AML-193 (cell line): ENCODE measurements around the gene RELN.

Experiments used
- DNase-seq, 2 experiments: peaks; one replicate each; lab custom pipeline; 2025; lab: John Stamatoyannopoulos, UW

The RELN gene

DNA sequence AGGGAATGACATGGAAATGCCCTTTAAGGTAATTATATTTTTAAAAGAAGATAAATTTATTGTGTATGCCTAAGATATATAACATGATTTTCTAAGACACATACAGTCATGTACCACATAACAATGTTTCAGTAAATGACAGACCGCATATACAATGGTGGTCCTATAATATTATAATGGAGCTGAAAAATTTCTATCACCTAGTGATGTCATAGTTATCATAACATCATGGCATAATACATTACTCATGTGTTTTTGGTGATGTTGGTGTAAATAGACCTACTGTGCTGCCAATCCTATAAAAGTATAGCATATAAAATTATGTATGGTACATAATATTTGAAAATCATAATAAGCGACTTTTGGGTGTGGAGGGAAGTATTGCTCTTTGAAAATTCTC lies 306.1 kb downstream of the RELN start:
- no peak for DNase-seq

DNA sequence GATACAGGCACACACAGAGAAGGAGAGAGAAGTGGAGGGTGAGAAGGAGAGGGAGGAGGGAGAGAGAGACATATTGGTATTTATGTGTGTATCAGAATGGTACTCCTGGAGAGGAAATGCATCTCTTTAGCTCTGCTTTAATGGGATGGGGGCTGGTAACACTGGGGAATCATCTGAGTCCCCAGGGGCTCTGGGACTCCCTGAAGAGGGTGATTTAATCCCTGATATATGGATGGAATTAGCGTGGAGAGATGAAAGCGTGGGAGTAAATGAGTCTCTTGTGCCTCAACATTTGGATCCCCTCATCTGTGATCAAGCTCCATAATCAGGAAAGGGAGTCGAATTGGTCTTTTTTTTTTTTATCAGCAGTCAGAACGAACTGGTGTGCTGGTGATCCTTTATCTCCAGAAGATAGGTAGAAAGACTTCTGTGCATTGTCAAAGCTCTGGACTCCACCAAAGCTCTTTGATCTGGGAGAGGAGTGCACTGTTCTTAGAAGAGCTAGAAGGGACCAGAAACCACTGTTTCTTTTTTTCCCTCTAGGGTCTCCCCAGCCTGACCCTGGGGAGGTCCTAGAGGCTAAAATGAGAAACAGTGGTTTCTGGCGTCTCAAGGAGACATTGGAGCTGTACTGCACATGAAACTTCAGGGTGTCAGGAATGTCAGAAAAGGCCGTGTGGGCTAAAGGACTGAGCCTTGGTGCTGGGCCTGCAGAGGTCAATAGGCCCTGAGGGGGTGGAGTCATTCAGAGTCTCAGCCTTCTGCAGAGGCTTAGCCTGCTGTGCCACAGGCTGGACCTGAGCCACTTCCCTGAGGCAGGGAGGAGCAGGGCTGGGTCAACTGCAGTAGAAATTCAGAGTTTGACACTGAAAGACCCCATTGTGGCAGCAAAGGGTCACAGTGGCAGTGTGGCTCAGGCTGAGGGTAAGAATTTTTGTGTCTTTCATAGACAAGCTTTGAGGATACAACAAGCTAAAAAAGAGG lies 309.0 kb downstream of the RELN start:
- DNase-seq, result no peak

DNA sequence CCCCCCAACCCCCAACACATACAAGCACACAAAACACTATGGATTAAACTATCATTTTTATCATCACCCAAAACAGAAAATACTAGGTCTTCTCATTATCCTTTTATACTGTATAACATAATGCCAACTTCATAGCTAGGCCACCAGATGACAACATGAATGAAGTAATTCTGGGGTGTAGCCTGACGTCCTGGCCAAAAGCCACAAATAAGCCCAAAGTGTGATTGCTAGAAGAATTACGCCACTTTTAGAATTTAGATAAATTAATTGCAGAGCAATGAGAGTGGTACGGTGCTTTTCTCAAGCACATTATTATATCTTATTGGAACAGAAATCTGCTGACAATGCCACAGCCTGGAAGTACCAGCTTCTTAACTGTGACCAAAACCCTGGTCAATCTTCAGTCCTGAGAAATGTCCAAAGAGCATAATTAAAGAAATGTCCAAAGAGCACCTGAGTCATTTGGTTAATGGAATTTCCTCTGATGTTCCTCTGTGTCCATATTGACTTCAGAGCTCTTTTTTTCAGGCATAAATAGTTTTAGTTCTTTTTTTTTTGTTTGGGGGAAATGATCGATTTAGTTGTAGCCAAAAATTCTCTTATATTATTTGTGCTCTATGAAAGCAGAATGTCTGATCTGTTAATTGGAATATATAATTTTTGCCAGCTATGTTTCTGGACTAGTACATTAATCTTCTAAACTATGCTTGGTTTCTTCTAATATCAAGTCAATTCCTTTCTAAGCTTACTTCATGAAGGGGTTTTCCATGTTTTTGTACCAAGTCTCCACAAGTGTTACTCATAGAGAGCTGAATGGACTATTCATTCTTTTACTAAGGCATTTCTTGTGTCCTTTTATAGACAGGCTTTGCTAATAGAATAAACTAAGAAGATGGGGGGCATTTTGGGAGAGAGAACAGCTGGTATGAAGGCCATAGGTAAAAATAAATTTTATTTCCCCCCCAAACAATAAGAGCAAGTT lies 310.0 kb downstream of the RELN start:
- no peak for DNase-seq

DNA sequence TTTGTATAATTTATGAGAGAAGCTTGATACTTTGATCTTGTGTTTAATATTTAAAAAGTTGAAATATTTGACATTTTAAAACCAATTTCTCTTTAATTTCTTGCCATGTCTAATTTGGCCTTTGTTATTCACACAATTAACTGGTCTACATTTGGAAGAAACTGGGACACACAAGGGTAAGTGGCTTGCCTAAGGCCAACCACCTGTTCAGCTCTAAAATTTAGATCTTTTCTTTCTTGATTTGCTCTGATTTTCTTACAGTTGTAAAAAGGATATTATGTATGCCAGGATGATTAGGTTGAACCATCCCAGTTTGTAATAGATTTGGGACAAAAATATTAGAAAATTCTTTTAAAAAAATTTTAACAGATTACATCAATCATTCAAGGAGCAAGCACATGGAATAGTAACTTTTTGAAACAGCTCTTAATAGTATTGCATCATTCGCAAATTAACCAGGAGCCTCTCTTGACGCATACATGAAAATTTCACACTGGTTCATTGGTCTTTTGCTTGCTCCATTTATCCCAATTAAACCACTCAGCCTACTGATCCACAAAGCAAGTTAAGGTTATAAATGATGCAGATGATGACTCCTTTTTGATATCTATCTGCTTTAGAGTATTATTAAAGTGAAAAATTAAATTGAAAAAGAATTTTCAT lies 321.0 kb downstream of the RELN start:
- no peak for DNase-seq

DNA sequence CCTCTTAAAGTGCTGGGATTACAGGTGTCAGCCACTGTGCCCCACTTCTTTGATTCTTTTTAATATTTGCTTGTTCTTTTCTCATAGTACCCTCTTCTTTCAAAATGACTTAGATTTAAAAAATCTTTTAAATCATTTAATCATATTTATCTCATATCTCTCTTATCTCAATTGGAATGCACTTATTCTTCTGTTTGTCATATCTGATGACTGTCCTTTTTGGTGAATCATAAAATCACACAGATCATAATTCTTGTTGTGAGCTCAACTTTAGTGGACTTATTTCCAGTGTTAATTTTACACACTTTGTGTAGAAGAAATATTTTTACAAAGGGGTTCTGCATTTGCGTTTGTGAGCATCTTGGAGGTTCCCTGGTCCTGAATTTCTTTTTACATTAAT lies 323.1 kb downstream of the RELN start:
- DNase-seq, result no peak

DNA sequence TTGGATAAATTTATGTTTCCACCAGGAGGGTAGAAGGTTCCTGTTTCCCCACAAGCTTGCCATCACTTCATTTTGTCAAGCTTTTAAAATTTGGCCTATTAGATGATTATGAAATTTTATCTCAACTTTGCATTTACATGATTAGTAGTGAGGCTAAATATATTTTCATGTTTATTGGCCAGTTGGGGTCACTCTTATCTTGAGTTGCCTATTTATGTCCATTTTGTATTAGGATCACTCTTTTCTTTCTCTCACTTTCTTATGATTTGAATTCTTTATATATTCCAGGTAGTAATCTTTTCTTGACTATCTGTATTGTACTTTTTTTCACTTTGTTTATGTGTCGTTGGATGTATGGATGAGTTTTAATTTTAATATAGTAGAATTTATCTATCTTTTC lies 324.9 kb downstream of the RELN start:
- DNase-seq, result no peak

DNA sequence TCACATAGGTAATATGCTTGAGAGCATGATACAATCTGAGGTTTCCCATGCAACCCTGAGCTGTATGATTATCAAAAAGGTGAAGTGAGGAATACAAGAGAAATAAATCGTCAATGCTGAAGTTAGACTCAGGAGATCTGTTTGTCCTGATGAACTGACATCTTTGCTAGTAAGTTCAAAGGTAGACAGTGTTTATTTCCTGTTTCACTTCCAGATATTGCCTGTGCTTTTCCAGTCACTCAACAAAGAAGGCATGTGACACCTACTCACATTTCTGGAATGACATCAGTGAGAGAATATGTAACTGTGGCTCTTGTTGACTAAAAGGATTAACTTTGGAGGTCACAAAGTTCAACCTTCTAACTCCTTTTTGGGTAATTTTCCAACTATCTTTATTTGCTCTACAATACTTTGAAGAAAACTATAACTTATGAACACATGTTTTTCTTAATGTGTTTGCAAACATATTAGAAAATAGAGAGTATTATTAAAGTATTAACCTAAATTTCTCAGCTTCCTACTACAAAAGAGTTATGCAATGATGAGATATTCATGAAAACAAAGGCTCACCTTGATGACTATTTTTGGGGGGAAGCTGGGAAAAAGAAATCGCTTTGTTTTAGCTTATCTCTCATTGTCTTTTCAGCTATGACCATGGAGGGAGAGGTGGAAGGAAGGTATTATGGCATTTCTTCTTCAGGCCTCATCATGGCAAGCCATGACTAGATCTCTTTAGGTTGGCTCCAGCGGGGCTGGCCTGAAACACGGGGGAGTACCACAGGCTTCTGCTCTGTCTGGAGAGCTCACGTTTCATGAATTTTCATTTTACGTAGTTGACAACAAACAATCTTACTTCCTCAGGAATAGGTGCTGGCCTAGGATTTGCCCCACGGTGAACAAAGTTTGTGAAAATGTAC lies 328.7 kb downstream of the RELN start:
- DNase-seq, result no peak

DNA sequence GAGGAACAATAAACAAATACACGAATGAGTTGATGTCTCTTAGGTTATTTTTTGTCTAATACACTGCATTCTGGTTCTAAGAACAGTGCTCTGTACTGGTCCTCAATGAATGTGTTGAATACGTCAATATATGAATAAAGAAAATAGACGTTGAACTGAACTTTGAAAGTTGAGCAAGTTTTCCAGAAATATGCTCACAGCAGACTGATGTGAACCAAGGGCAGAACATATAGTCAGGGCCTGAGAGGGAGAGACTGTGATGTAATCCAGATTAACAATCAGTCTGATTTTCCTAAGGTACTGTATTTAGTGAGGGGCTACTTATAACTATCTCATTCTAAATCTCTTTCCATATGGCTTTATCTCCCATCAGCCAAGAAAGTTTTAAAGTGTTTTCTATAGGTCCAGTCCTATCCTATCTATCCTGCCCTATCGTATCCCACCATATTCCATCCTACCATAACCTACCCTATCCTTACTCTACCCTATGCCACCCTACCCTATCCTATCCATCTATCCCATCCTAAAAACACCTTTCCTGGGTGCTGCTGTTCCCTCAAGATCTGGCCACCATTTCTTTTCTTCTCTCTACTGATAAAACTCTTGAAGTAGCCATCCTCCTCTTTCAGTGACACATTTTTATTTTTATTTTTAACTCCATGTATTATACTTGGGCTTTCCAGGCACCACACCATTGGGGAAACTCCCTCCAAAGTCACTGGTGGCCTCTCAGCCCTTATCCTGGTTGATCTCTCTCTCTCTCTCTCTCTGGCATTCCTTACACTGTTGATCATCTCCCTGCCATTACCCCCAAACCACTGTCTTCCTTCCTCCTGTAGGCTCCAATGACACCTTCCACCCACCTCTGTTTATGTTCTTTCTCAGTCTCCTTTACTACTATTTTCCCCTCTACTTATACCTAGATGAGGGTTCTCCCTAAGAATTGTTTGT lies 331.1 kb downstream of the RELN start:
- DNase-seq, result no peak

DNA sequence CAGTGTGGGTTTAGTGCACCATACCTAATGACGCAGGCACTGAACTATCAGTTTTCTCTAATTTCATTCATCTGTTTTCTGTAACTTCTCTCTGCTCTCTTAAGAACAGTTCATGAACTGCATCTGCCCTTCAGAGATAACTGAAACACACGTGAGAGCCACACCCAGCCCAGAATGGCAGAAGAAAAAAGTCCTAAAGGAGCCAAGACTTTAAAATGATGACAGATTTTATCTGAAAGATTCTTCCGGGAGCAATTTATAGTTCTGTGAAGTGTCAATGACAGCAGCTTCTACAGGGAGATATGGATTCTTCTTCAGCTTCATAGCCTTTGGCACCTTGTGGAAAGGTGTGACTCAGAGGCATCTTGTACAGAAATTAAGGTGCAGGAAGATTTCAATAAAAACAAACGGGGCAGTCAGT lies 332.0 kb downstream of the RELN start:
- no peak for DNase-seq

DNA sequence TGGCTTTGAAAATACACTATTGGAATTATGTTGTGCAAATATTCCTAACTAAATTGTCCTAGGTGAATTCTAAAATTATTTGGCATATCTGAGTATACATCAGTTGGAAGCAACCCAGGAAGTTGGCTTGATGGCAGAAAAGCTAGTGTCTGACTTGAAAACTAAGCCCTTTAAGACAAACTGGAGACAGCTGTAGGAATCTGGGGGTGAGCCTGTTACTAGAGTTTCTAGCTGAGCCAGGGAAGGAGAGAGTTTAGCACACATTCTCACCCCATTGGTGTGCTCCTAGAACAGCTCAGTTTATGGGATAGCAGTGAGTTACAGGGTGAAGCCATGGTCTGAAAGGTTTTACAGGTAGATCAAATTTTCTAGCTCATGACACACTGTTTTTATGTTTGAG lies 333.2 kb downstream of the RELN start:
- no peak for DNase-seq

DNA sequence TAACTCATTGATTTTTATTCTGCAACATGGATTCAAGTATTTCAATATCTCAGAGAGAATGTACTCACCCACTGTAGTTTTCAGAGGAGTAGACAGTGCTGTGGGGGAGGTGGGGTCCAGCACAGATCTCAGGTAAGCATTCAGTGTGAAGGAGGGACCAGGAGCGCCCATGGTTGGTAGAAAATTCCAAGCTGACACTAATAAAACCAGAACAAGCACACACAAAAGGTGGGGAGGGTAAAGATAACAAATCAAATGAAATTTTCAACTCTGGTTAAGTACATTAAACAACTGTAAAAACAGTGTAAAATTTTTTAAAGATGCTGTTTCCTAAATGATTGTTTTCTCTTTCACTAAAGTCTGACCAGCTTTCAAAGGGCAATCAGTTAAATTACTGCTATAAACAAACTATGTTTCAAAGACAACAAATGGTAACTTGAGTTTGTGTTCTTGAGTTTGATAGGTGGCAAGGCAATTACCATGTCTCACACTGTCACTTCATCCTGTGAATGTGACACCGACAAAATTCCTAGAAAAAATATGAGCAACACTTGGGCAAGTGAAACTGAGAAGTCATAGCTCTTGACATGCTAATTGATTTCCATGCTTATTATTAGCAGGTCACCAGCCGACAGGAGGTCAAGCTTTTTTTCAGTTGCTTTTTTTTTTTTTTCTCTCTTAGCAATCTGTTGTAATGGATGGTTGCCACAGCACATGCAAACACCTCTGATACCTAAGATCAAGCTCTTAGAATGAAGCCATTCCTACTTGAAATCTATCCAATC lies 337.7 kb downstream of the RELN start:
- DNase-seq, result no peak

DNA sequence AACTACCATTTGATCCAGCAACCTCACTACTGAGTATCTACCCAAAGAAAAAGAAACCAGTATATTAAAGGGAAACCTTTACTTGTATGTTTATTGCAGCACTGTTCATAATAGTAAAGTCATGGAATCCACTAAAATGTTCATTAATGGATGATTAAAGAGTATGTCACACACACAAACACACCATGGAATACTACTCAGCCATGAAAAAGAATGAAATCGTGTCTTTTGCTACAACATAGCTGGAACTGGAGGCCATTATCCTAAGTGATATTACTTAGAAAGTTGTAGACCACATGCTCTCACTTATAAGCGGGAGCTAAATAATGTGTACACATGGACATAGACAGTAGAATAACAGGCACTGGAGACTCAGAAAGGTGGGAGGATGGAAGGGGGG lies 340.4 kb downstream of the RELN start:
- no peak for DNase-seq

DNA sequence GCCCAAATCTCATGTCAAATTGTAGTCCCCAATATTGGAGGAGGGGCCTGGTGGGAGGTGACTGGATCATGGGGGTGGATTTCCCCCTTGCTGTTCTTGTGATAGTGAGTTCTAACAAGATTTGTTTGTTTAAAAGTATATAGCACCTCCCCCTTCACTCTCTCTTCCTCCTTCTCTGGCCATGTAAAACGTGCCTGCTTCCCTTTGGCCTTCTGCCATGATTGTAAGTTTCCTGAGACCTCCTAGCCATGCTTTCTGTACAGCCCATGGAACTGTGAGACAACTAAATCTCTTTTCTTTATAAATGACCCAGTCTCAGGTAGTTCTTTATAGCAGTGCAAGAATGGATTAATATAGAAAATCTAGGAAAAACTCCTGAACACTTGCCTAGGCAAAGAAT lies 341.3 kb downstream of the RELN start:
- DNase-seq, result no peak

DNA sequence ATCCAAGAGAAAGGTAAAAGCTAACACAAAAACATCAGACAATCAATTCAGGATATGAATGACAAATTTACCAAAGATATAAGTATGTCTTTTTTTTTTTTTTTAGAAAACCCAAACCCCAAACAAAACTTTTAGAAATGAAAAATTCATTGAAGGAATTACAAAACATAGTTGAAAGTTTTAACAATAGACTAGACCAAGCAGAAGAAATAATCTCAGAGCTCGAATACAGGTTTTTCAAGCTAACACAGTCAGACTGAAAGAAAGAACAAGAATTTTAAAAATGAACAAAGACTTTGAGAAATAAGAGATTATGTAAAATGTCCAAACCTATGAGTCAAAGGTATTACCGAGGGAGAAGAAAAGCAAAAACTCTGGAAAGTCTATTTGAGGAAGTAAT lies 345.1 kb downstream of the RELN start:
- DNase-seq, result no peak

DNA sequence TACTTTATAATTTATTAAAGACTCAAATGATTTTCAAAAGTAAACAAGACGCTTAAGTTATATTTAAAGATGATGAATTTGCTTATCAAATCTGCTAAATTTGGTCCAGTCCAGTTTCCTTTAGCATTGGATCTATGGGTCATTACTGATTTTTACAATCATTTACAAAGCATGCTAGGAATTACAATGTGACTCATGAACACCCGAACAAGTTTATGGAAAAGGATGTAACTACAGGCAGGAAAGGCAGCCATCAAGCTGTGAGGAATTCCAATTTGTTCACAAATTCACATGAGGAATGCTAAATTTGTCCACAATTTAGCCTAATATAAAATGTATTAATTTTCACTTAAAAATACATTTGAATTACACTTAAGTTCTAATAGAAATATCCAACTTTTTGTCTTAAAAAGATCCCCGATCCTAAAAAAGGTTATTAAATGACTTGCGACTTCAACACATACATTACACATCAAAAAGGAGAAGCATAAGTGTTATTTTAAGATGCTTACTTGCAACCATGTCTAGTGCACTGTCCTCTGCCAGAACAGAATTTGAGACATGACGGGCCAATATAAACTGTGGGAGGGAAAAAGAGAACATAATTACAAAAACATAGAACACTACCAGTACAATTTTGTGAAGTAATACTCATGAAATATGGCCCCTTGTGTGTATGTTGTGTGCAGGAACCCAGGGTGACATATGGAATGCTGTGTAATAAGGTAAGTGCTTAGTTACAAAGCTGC lies 349.3 kb downstream of the RELN start:
- no peak for DNase-seq

DNA sequence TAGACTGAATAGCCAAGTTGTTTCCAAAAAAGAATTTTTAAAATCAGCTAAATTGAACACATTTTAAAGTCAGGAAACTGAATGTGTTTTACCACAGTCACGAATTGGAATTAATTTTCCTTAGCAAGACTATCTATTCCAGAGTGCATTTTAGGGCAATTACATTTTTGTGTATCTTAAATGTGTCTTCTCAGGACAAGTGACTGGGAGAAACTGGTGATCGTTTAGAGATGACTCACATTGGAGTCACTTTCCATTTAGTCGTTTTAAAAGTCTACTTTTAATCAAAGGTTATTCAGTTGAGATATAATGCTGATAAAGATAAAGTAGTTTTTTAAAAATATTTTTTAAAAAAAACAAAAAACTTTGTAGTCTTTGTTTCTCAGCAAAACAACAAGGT lies 351.7 kb downstream of the RELN start:
- DNase-seq, result no peak

DNA sequence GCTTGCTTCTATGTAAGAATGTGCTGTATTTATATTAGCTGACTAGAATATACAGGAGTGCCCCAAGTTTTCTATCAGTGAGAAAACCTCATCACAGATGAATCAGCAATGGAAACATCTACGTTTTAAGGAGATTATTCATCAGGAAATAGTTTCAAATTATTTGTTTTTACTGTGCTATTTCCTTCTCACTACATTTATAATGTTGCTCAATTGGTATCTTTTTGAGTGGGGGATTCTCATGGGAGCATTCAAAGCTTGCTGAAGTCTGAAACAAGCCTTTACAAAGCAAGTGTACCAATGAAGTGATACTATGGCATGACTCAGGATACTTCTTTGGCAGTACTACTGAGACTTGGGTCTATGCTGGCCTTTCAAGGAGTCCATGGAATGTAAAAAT lies 352.4 kb downstream of the RELN start:
- no peak for DNase-seq

DNA sequence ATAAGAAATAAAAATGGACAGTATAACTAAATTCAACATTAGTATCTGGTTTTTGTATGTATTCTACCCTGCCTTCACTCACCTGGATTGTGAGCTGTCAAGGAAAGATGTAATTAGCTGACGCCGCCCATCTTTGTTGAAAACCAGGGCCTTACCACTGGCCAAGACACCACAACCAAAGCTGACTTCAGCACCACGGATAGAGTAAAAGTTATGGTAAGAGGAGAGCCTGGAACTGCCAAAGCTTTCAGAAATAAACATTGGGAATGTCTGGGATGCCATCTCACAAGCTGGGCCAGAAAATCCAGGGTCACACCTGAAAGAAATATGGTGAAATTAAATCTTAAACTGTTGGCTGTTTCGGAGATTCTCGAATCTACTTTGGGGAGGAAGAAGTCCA lies 353.3 kb downstream of the RELN start:
- no peak for DNase-seq
